GM21390 (cell line): ENCODE data around the gene HEXIM1.
A peak's percentile ranks its signal among the peaks of the same experiment; 100 is the strongest.

Source experiments
- ATAC-seq: cut with Tn5 transposase; IDR thresholded peaks from one replicate; pipeline ENCODE4 v1.9.1; 2021; ENCODE audit not compliant: unreplicated experiment

The HEXIM1 gene

GRCh38 chr17:45128989-45129388 lies 19.3 kb upstream of the HEXIM1 start:
- no peak for ATAC-seq

- no peak for ATAC-seq
Observed at GRCh38 chr17:45129426-45129939, 18.8 kb upstream of the HEXIM1 start.

- ATAC-seq: no peak
Observed at GRCh38 chr17:45129940-45130680, 18.2 kb upstream of the HEXIM1 start.

GRCh38 chr17:45130681-45131615 lies 17.3 kb upstream of the HEXIM1 start:
- ATAC-seq: no peak

GRCh38 chr17:45131616-45132319 lies 16.5 kb upstream of the HEXIM1 start:
- no peak for ATAC-seq

- no peak for ATAC-seq
Observed at GRCh38 chr17:45132320-45132571, 16.0 kb upstream of the HEXIM1 start, which contains the start of gene PLCD3. PLCD3 (minus strand) TSS chr17:45132515; CDS start chr17:45132410, 105 bp downstream.

- ATAC-seq: peak; percentile 31
Observed at GRCh38 chr17:45132572-45133463, 15.5 kb upstream of the HEXIM1 start.

GRCh38 chr17:45135192-45135977 lies 12.9 kb upstream of the HEXIM1 start, which contains the start of gene ACBD4:
ACBD4 (plus strand) TSS chr17:45135687; CDS start chr17:45136145, 458 bp downstream.
- ATAC-seq: peak; percentile 61

GRCh38 chr17:45135978-45136791 lies 12.1 kb upstream of the HEXIM1 start:
- no peak for ATAC-seq

GRCh38 chr17:45136846-45137560 lies 11.3 kb upstream of the HEXIM1 start:
- no peak for ATAC-seq

GRCh38 chr17:45137561-45138305 lies 10.5 kb upstream of the HEXIM1 start:
- no peak for ATAC-seq

GRCh38 chr17:45138911-45139532 lies 9.3 kb upstream of the HEXIM1 start:
- ATAC-seq: no peak

GRCh38 chr17:45139533-45139920 lies 8.7 kb upstream of the HEXIM1 start:
- no peak for ATAC-seq

GRCh38 chr17:45143094-45143670 lies 5.1 kb upstream of the HEXIM1 start:
- ATAC-seq: no peak

- no peak for ATAC-seq
Observed at GRCh38 chr17:45143767-45144198, 4.5 kb upstream of the HEXIM1 start.
